Fibroblast of pulmonary artery (primary cell): ENCODE data around the gene RRP1.
A peak's percentile ranks its signal among the peaks of the same experiment; 100 is the strongest.

Experiments used
- DNase-seq: peaks from one replicate; pipeline ENCODE4 v3.0.0-alpha.2; 2010; ENCODE audit warnings: low read depth
- H3K4me3 ChIP-seq: replicated peaks from 2 replicates; pipeline ENCODE4 v1.5.1; 2011; ENCODE audit warnings: low read depth, mild to moderate bottlenecking, control low read depth, low read length, moderate library complexity
- CTCF ChIP-seq: IDR thresholded peaks from 2 replicates; pipeline ENCODE4 v1.5.1; 2011; ENCODE audit warnings: mild to moderate bottlenecking, control low read depth, low read length, inconsistent platforms; ENCODE audit errors: missing control alignments

Gene RRP1

GRCh38 chr21:43766734-43767497 lies 22.5 kb upstream of the RRP1 start:
- H3K4me3 ChIP-seq: no peak overlapping the region
- DNase-seq: no peak
- TF ChIP-seq CTCF: no peak

- no peak overlapping the region for H3K4me3 ChIP-seq
- no peak for DNase-seq
- no peak for TF ChIP-seq CTCF
Measured at GRCh38 chr21:43767498-43767983, 21.8 kb upstream of the RRP1 start.

- peak; percentile 81 for DNase-seq
- no peak overlapping the region for H3K4me3 ChIP-seq
Measured at GRCh38 chr21:43767984-43768867, 21.2 kb upstream of the RRP1 start.

GRCh38 chr21:43768868-43769167 lies 20.6 kb upstream of the RRP1 start:
- H3K4me3 ChIP-seq: no peak overlapping the region
- TF ChIP-seq CTCF: no peak
- no peak for DNase-seq

More at GRCh38 chr21:43767984-43768867, 21.2 kb upstream of the RRP1 start:
- TF ChIP-seq CTCF: no peak

GRCh38 chr21:43769325-43769958 lies 19.9 kb upstream of the RRP1 start:
- TF ChIP-seq CTCF: no peak
- no peak for DNase-seq
- H3K4me3 ChIP-seq: no peak overlapping the region

- DNase-seq: no peak
- H3K4me3 ChIP-seq: no peak overlapping the region
- no peak for TF ChIP-seq CTCF
Measured at GRCh38 chr21:43770066-43770655, 19.2 kb upstream of the RRP1 start.
